NCI-H2171 (cell line): ENCODE results near the gene CACNA1D.

Experiments used
- DNase-seq: peaks from one replicate; lab custom pipeline; 2025; lab: John Stamatoyannopoulos, UW

The CACNA1D gene

GRCh38 chr3:53750253-53751210 is 256.1 kb downstream of the CACNA1D start:
- no peak for DNase-seq

GRCh38 chr3:53753518-53754183 is 259.2 kb downstream of the CACNA1D start:
- no peak for DNase-seq

GRCh38 chr3:53754325-53754724 is 259.9 kb downstream of the CACNA1D start:
- DNase-seq: no peak

GRCh38 chr3:53758846-53759245 is 264.4 kb downstream of the CACNA1D start:
- no peak for DNase-seq

GRCh38 chr3:53763353-53763752 is 268.9 kb downstream of the CACNA1D start:
- DNase-seq: no peak

GRCh38 chr3:53764026-53764775 is 269.8 kb downstream of the CACNA1D start:
- no peak for DNase-seq

- DNase-seq: no peak
Measured at GRCh38 chr3:53765753-53766152, 271.3 kb downstream of the CACNA1D start.

- DNase-seq: no peak
Measured at GRCh38 chr3:53766706-53767105, 272.3 kb downstream of the CACNA1D start.

GRCh38 chr3:53768478-53769459 is 274.4 kb downstream of the CACNA1D start:
- DNase-seq: no peak

GRCh38 chr3:53772562-53772961 is 278.2 kb downstream of the CACNA1D start:
- no peak for DNase-seq

GRCh38 chr3:53773021-53773436 is 278.6 kb downstream of the CACNA1D start:
- no peak for DNase-seq

- DNase-seq: no peak
Measured at GRCh38 chr3:53773611-53774368, 279.4 kb downstream of the CACNA1D start.

GRCh38 chr3:53774414-53774813 is 280.0 kb downstream of the CACNA1D start:
- no peak for DNase-seq

GRCh38 chr3:53775018-53775417 is 280.6 kb downstream of the CACNA1D start:
- DNase-seq: no peak

GRCh38 chr3:53775834-53776251 is 281.4 kb downstream of the CACNA1D start:
- no peak for DNase-seq

- DNase-seq: no peak
Measured at GRCh38 chr3:53776494-53777101, 282.2 kb downstream of the CACNA1D start.

- DNase-seq: no peak
Measured at GRCh38 chr3:53777468-53777867, 283.1 kb downstream of the CACNA1D start.

GRCh38 chr3:53778153-53778552 is 283.7 kb downstream of the CACNA1D start:
- no peak for DNase-seq

- DNase-seq: no peak
Measured at GRCh38 chr3:53780171-53780570, 285.8 kb downstream of the CACNA1D start.

GRCh38 chr3:53780806-53781205 is 286.4 kb downstream of the CACNA1D start:
- DNase-seq: no peak
